B cell (primary cell): ENCODE measurements around the gene ESR1.

Experiments
- EZH2 ChIP-seq: IDR thresholded peaks from 2 replicates; pipeline ENCODE4 v1.6.1; 2012; ENCODE audit warnings: borderline replicate concordance, low read depth, mild to moderate bottlenecking, moderate library complexity, low read length; ENCODE audit not compliant: insufficient read depth, poor library complexity, severe bottlenecking
- TF ChIP-seq, protein P1 (sequence below): fragments of 200-600 bp; IDR thresholded peaks from one replicate; pipeline ENCODE4 v1.8.0; 2022; ENCODE audit warnings: antibody characterized with exemption, mild to moderate bottlenecking

DNA sequence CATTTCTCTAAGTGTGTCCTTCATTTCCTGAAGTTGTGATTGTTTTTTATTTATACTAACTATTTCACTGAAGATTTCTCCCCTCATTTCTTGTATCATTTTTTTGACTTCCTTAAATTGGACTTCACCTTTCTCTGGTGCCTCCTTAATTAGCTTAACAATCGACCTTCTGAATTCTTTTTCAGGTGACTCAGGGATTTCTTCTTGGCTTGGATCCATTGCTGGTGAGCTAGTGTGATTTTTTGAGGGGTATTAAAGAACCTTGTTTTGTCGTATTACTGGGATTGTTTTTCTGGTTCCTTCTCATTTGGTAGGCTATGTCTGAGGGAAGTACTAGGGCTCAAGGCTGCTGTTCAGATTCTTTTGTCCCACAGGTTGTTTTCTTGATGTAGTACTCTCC lies 92.8 kb downstream of the ESR1 start:
- TF ChIP-seq EZH2, result no peak
- TF ChIP-seq, protein P1, sequence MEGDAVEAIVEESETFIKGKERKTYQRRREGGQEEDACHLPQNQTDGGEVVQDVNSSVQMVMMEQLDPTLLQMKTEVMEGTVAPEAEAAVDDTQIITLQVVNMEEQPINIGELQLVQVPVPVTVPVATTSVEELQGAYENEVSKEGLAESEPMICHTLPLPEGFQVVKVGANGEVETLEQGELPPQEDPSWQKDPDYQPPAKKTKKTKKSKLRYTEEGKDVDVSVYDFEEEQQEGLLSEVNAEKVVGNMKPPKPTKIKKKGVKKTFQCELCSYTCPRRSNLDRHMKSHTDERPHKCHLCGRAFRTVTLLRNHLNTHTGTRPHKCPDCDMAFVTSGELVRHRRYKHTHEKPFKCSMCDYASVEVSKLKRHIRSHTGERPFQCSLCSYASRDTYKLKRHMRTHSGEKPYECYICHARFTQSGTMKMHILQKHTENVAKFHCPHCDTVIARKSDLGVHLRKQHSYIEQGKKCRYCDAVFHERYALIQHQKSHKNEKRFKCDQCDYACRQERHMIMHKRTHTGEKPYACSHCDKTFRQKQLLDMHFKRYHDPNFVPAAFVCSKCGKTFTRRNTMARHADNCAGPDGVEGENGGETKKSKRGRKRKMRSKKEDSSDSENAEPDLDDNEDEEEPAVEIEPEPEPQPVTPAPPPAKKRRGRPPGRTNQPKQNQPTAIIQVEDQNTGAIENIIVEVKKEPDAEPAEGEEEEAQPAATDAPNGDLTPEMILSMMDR, result no peak
